ENCODE data around the gene ABHD16A. TPM values are rescaled to one million over a fixed set of nuclear protein-coding genes. Genes with fewer than 3 reads are reported as not detected.

ABHD16A gene
- total RNA-seq, 1 donor from 2014 or later = 21.3 TPM

- H3K4me1 ChIP-seq = peaks cover 11% of the 10 kb centered on the region
- peaks cover 49% of the 10 kb centered on the region for H3K4me1 Mint-ChIP-seq
- peaks cover 50% of the 10 kb centered on the region for H3K36me3 Mint-ChIP-seq
- H3K9me3 Mint-ChIP-seq = no peaks in the 10 kb centered on the region
- DNase-seq (ENCODE audit: low spot score) = peak; percentile 98
- H4K20me1 ChIP-seq (ENCODE audit: low read depth) = peaks cover 39% of the 10 kb centered on the region
- H3K9ac ChIP-seq = peak overlapping the region; percentile 48
- peaks cover 56% of the 10 kb centered on the region for H3F3A ChIP-seq (ENCODE audit: low read depth)
- H3K27me3 ChIP-seq = no peaks in the 10 kb centered on the region
- no peaks in the 10 kb centered on the region for H3K9me3 ChIP-seq (ENCODE audit: low read depth)
- H3K27me3 Mint-ChIP-seq (ENCODE audit: insufficient read depth, low read depth) = peaks cover 8% of the 10 kb centered on the region
- no peak for TF ChIP-seq CTCF (IDR thresholded peaks at IDR 0.05)
- TF ChIP-seq EZH2phosphoT487 (IDR thresholded peaks at IDR 0.05) = no peak
- TF ChIP-seq EZH2 (IDR thresholded peaks at IDR 0.05) = no peak
- peaks cover 35% of the 10 kb centered on the region for H3K79me2 ChIP-seq (ENCODE audit: low read depth)
- H3K4me3 Mint-ChIP-seq = peak overlapping the region; percentile 99
- H2AFZ ChIP-seq (replicated peaks) = no peak overlapping the region
- peak overlapping the region; percentile 86 for H3K4me2 ChIP-seq
- peak overlapping the region; percentile 99 for H3K4me3 ChIP-seq
- peaks cover 5% of the 10 kb centered on the region for H3K36me3 ChIP-seq
- H3K27ac Mint-ChIP-seq = peak overlapping the region; percentile 89
- peak overlapping the region; percentile 59 for H3K27ac ChIP-seq
These were observed 27.0 kb upstream of the ABHD16A start for GRCh38 chr6:31729979-31730630.

GRCh38 chr6:31729515-31729978 is 26.4 kb upstream of the ABHD16A start:
- Histone ChIP-seq H3K27me3 (no peaks in the 10 kb centered on the region), H3K36me3 (peaks cover 5% of the 10 kb centered on the region), H3K4me3 (peak overlapping the region; percentile 99), H4K20me1 (ENCODE audit: low read depth) (peaks cover 34% of the 10 kb centered on the region), H3K79me2 (ENCODE audit: low read depth) (peaks cover 29% of the 10 kb centered on the region), H3K27ac (peak overlapping the region; percentile 59), H3K9me3 (ENCODE audit: low read depth) (no peaks in the 10 kb centered on the region), H2AFZ (replicated peaks) (peak overlapping the region; percentile 70), H3F3A (ENCODE audit: low read depth) (peaks cover 61% of the 10 kb centered on the region), H3K4me1 (peaks cover 11% of the 10 kb centered on the region), H3K9ac (peak overlapping the region; percentile 48), H3K4me2 (peak overlapping the region; percentile 86)
- no peak for TF ChIP-seq EZH2phosphoT487 (IDR thresholded peaks at IDR 0.05)
- TF ChIP-seq CTCF (IDR thresholded peaks at IDR 0.05) = peak; percentile 88
- Mint-ChIP-seq H3K4me3 (peak overlapping the region; percentile 99), H3K27ac (peak overlapping the region; percentile 95), H3K4me1 (peaks cover 49% of the 10 kb centered on the region), H3K36me3 (peaks cover 50% of the 10 kb centered on the region), H3K9me3 (no peaks in the 10 kb centered on the region), H3K27me3 (ENCODE audit: insufficient read depth, low read depth) (peaks cover 8% of the 10 kb centered on the region)
- peak; percentile 97 for DNase-seq (ENCODE audit: low spot score)

- Histone ChIP-seq H3K36me3 (peaks cover 5% of the 10 kb centered on the region), H3K79me2 (ENCODE audit: low read depth) (peaks cover 23% of the 10 kb centered on the region), H3K4me2 (peak within 1 kb of the TSS; percentile 86), H4K20me1 (ENCODE audit: low read depth) (peaks cover 28% of the 10 kb centered on the region), H3K9ac (peak within 1 kb of the TSS; percentile 64), H3F3A (ENCODE audit: low read depth) (peaks cover 66% of the 10 kb centered on the region), H3K27ac (peak within 1 kb of the TSS; percentile 59), H3K4me1 (peaks cover 7% of the 10 kb centered on the region), H3K9me3 (ENCODE audit: low read depth) (no peaks in the 10 kb centered on the region), H3K4me3 (peak within 1 kb of the TSS; percentile 99), H3K27me3 (no peaks in the 10 kb centered on the region), H2AFZ (replicated peaks) (peak within 1 kb of the TSS; percentile 70)
- no peaks in the 10 kb centered on the region for H3K9me3 Mint-ChIP-seq
- DNase-seq (ENCODE audit: low spot score) = no peak
- H3K27ac Mint-ChIP-seq = peak within 1 kb of the TSS; percentile 95
- TF ChIP-seq CTCF (IDR thresholded peaks at IDR 0.05) = no peak
- TF ChIP-seq EZH2 (IDR thresholded peaks at IDR 0.05) = no peak
- TF ChIP-seq EZH2phosphoT487 (IDR thresholded peaks at IDR 0.05) = no peak
- H3K36me3 Mint-ChIP-seq = peaks cover 55% of the 10 kb centered on the region
- peak within 1 kb of the TSS; percentile 99 for H3K4me3 Mint-ChIP-seq
- peaks cover 8% of the 10 kb centered on the region for H3K27me3 Mint-ChIP-seq (ENCODE audit: insufficient read depth, low read depth)
- H3K4me1 Mint-ChIP-seq = peaks cover 49% of the 10 kb centered on the region
These were observed 25.8 kb upstream of the ABHD16A start, which contains the start of gene DDAH2 for GRCh38 chr6:31728767-31729514. DDAH2 (minus strand) TSS chr6:31729299; CDS start chr6:31729161, 138 bp downstream.

All from neural progenitor cell (in vitro differentiated cells).